ENCODE measurements around the gene COG4.
"Not testable (repeated sequence)": the region's sequence is repeated elsewhere in the genome, so short reads cannot be mapped to it uniquely, and the experiment has no call there.

Gene COG4

DNA sequence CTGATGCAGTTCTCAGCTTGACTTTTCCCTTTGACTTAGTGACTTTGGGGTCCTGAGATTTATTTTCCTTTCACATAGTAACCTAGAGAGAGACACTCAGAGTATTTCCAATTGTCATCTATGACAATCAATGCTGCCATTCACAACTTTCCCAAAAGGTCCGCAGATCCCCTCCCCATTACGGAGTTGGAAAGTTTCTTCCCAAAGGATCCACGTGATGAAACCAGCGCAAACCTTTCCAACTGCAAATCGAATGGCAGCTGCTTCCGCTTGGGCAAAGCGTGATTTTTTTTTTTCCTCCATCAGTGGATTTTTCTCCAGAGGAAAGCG, 69.5 kb downstream of the COG4 start:
- no peak for DNase-seq

DNA sequence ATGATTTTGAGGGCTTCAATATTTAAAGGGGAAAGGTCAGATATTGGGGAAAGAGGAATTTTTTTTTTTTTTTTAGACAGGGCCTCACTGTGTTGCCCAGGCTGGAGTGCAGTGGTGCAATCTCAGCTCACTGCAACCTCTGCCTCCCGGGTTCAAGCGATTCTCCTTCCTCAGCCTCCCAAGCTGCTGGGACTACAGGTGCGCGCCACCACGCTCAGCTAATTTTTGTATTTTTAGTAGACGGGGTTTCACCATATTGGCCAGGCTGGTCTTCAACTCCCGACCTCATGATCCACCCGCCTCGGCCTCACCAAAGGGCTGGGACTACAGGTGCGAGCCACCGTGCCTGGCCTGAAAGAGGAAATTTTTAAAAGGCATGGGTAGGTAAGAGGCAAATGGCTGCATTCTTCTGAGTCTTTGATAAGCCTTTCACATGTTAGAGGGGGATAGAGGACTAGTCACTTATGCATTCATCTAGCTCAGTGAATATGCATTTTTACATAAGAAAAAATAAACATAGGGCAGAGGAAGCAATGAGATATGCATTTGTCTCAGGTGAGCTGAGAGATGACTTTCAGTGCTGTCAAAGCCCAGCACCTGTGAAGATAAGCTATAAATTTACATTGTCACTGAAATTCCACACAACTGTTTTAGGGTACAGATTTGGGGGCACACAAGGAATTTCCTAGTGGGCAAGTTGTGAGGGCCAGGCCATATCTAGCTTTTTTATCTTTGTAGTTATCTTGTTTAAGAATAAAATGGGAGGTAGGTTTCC, 70.0 kb downstream of the COG4 start:
- no peak for DNase-seq

DNA sequence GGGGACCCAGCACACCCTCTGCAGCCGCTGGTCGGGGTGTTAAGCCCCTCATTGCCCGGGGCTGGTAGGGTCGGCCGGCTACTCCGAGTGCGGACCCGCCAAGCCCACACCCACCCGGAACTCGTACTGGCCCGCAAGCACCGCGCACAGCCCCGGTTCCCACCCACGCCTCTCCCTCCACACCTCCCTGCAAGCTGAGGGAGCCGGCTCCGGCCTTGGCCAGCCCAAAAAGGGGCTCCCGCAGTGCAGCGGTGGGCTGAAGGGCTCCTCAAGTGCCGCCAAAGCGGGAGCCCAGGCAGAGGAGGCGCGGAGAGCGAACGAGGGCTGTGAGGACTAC, 72.4 kb downstream of the COG4 start:
- not testable (repeated sequence) for DNase-seq

DNA sequence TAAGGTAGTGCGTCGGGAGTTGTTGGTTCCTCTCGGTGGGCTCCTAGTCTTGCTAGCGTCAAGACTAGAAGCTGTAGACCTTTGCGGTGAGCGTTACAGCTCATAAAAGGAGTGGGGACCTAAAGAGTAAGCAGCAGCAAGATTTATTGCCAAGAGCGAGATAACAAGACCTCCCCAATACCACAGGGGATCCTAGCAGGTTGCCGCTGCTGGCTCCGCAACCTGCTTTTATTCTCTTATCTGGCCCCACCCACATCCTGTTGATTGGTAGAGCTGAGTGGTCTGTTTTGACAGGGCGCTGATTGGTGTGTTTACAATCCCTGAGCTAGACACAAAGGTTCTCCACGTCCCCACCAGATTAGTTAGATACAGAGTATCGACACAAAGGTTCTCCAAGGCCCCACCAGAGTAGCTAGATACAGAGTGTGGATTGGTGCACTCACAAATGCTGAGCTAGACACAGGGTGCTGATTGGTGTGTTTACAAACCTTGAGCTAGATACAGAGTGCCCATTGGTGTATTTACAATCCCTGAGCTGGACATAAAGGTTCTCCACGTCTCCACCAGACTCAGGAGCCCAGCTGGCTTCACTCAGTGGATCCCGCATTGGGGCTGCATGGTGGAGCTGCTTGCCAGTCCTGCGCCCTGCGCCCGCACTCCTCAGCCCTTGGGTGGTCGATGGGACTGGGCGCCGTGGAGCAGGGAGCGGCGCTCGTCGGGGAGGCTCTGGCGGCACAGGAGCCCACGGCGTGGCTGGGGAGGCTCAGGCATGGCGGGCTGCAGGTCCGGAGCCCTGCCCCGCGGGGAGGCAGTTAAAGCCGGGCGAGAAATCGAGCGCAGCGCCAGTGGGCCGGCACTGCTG, 73.0 kb downstream of the COG4 start:
- not testable (repeated sequence) for DNase-seq

DNA sequence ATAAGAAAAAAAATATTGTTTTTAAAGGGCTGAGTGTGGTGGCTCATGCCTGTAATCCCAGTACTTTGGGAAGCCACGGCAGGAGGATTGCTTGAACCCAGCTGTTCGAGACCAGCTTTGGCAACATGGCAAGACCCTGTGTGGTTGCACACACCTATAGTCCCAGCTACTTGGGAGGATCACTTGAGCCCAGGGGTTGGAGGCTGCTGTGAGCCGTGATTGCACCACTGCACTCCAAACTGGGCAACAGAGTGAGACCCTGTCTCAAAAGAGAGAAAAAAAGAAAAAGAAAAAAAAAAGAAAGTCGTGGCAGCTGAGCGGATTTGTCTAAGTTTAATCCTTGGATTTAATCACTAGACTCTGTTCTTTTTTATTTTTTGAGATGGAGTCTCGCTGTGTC, 75.3 kb downstream of the COG4 start:
- no peak for DNase-seq

DNA sequence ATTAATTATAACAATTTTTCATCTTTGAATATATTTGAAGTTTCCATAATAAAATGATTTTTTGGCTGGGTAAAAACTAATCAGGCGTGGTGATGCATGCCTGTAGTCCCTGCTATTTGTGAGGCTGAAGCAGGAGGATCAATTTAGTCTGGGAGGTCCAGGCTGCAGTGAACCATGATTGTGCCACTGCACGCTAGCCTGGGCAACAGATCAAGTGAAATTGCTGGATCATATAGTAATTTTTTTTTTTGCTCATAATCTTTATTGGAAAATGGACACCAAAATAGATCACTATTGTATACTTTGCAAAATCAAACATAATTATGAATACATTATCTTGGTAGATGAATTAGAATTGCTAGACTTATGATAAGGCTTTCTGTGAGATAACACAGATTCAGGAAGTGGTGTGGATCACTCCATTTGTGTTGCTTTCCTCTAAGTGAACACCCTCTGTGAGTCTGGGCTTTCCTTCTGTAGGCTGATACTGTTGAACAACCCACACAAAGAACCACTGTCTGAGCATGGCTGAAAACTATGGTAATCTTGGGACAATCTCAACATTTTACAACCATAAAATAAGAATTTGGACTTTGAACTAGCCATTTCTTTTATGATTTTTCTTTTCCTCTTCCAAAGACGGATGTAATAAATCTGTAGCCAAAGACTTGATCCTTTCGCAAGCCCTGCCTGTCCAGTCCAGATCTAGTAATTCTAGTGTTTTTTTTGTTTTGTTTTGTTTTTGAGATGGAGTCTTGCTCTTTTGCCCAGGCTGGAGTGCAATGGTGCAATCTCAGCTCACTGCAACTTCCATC, 78.9 kb downstream of the COG4 start:
- DNase-seq, result no peak

DNA sequence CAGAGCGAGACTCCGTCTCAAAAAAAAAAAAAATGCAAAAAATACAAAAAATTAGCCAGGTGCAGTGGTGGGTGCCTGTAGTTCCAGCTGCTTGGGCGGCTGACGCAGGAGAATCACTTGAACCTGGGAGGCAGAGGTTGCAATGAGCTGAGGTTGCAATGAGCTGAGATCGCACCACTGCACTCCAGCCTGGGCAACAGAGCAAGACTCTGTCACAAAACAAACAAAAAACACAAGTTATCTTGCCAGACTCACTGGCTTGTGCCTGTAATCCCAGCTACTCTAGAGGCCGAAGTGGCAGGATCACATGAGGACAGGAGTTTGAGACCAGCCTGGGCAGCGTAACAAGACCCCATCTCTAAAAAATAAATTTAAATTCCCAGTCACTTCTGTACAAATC, 81.0 kb downstream of the COG4 start:
- DNase-seq, result no peak

DNA sequence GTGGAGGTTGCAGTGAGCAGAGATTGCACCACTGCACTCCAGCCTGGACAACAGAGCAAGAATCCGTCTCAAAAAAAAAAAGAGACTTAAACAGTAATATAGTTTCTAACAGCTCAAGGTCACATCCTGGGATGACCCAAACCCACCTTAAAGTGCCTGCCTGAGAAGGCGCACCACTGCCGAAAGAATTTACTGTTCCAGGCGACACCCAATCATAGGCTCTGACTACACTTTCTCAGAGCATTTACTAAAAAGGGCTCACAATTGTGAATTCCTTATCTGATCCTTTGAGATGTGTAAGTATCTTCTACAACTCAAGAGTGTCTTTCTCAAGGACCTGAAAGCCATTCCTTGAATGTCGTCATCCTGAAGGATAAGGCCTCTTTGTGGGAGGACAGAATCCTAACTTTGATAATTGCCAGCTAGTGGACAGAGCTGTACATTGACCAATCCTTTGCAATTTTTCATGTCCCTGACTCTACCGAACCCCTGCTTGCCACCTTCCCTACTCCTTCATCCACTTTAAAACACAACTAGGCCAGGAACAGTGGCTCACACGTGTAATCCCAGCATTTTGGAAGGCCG, 81.9 kb downstream of the COG4 start:
- no peak for DNase-seq

DNA sequence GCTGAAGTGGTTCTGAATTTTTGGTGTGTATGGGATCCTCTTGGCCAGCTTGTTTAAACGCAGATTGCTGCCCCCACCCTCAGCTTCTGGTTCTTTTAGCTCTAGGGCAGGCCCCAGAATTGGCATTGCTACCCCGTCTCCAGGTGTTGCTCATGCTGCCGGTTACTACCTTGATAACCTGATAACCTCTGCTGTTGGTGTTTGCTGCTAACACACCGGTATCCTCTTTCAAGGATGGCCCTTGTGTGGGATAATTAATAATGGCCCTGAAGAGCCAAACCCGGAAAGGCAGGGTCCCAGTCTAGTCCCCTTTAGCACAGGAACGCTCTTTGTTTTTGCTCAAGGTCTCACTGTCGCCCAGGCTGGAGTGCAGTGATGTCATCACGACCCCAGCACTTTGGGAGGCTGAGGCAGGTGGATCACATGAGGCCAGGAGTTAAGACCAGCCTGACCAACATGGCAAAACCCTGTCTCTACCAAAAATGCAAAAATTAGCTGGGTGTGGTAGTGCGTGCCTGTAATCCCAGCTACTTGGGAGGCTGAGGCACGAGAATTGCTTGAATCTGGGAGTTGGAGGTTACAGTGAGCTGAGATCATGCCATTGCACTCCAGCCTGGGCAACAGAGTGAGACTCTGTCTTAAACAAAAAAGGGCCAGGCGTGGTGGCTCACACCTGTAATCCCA, 83.2 kb downstream of the COG4 start:
- no peak for DNase-seq

DNA sequence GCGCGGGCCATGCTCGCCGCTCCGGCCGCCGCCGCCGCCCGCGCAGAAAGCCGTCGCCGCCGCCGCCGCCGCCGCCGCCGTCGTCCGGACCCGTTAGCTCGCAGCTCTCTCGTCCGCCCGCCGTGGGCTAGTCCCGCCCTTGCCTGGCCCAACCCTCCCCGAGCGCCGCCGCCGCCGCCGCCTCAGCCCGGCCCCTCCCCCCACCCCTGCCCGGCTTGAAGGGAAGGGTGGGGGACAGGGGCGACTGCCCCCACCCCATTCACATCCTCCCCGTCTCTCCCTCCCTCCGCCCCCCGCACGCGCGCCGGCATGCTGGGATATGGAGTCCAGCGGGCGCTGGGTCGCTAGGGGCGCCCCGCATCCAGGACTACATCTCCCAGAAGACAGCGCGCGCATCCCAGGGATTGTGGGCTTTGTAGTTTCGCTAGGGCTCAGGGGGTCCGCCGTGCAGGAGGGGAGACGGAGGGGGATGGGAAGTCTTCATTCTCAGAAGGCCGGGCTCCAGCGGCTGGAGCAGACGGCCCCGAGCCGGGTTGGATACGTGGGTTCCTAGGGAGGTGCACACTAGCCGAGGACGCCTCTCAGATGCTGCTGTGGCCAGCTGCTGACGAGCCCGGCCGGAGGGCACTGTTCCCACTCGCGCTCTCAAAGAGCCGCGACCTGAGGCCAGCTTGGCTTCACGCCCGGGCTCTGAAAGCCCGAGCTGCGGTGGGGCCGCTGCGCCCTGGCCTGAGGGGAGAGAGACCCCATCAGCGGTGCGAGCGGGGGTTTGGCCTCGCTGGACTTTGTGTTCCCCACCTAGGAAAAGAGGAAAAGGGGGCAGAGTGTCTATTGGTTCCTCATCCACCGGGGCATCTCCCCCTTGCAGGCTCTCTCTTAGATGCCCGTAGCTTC, 84.1 kb downstream of the COG4 start, which contains the start of gene ST3GAL2:
ST3GAL2 (minus strand) TSS at position 132 of the 894 bp plus-strand sequence. CDS start 40,570 bp downstream, outside the sequence.
- no peak for DNase-seq

DNA sequence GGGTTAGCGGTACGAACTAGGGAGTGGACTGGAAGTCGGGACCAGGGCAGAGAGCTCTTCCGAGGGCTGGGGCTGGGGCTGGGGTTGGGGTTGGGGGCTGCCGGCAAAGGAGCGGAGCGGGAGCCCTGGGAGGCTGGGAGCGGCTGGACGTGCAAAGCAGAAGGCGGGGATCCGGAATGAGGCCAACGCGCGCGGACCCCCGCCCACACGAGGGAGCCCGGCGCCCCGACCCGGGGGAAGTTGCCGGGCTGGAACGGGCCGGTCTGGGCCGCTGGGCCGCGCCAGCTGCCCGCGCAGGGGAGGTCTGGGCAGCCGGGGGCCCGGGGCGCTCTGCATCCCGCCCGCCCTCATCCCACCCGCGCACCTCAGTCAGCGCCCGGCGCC, 84.8 kb downstream of the COG4 start:
- no peak for DNase-seq

DNA sequence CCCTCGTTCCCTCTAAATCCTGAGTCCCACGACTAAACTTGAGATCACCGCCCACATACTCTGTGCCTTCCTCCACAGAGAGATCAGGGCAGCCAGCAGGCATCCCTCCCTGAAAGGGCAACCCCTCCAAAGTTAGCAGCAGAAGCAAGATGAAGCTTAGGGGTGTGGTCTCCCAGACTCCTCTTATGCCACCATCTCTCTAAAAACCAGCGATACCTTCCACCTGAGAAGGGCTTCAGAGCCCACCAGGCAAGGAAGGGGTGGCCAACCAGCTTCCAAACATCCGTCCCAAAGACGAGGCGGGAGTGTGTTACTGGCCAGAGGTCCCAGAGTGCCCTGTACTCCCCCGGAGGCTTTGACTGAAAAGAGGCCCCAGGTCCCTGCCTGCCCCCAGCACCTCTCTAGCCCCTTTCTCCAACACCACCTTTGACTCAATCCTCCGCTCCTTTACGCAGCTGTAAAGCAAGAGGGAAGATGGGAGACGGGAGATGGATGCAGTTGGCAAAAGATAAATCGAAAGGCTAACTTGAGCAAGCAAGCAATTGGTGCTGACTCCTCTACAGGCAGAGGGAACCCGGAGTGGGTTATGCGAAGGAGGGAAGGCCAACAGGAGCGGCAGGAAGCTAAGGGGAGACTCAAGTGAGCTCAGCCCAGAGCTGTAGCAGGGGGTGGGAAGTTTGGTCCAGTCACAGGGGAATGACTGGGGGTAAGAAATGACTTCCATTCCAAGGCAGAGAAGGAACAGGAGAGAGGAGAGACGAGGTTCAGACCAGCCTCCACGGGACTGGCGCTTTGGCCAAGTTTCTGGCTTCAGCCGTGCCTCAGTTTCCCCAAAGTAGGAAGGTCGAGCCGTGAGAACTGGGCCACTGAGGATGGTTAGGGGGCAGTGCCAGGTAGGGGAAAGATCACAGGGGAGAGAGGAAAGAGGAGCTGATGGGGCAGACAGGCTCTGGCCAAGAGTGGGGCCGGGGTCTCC, 85.5 kb downstream of the COG4 start:
- no peak for DNase-seq

DNA sequence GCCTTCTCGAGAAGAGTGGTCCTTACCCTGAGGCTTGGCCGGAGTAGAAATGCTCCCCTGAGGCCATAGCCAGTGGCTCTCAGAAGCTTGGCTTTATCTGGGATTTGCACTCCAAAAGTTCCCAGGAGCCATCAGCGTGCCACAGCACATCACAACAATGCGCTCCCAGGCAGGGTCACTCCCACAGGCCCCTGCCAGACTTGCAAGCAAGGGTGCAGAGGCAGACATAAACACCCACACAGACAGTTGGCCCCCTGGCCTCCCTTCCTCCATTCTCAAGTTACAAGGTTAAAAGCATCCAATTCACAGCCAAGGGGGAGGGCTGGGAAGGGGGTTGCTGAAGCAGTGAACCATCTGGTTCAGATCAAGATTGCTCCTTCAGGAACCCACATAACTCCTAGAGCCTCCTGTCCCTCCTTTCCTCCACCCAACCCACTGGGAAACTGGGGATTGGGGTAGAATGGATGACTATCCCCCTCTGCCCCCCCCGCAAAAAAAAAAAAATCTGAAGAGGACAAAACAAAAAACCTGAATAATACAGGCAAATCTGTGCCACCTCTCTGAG, 86.3 kb downstream of the COG4 start:
- no peak for DNase-seq

DNA sequence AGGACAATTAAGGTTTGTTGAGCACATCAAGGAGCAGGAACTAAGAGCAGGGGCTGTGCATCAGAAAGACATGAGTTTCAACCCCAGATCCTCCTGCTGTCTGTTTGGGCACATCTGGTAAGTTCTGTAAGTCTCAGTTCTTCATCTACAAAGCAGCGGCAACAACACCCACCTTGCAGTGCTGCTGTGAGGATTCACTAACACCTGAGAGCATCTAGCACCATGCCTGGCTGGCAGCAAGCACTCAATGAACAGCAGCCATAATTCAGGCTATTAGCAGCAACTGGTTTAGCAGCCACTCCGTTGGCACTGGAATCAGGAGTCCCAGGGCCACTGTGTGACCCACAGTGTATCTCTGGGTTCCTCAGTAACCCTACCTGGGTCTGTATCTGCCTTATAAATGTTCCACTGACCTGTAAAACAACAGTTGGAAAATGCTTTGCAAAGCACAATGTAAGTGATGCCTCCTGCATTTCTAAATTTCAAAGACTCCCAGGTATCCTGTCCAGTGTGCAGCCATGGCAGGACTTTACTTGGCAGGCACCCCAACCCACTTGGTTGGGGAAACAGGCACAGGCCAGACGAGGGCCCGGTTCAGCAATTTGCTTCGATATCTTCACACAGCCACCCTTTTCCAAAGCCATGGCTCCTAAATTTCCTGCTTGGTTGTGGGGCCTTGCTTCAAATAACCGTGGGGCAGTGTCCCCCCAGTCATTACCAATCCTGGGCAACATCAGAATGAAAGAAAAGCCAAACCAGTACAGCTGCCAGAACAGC, 88.7 kb downstream of the COG4 start:
- DNase-seq, result no peak

DNA sequence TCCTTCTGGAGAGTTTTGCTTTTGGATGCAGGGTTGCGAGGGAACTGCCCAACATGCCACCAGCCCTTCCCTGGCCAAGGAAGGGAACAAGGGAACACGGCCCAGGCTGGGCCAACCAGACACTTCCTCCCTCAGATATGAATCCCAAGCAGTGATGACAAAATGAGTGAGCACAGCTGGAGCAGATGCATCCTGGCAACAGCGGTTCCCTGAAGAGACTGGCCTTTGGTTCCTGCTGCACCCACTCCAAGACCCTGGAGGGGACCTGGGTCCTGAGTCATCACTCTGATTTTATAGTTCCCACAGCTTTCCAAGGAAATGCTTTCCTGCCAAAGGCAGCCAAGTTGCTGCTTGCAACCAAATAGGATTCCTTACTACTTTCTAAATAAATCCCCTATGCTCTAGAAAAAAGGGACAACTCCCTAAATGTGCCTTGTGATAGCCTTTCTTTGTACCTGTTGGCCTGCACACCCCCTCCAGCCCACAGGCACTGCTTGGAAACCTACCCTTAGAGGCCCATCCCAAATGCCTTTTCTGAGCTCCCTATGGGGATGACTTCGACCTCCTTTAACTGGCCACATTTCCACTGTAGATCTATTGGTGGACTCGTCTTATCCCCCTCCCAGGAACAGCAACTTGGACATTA, 89.8 kb downstream of the COG4 start:
- no peak for DNase-seq

DNA sequence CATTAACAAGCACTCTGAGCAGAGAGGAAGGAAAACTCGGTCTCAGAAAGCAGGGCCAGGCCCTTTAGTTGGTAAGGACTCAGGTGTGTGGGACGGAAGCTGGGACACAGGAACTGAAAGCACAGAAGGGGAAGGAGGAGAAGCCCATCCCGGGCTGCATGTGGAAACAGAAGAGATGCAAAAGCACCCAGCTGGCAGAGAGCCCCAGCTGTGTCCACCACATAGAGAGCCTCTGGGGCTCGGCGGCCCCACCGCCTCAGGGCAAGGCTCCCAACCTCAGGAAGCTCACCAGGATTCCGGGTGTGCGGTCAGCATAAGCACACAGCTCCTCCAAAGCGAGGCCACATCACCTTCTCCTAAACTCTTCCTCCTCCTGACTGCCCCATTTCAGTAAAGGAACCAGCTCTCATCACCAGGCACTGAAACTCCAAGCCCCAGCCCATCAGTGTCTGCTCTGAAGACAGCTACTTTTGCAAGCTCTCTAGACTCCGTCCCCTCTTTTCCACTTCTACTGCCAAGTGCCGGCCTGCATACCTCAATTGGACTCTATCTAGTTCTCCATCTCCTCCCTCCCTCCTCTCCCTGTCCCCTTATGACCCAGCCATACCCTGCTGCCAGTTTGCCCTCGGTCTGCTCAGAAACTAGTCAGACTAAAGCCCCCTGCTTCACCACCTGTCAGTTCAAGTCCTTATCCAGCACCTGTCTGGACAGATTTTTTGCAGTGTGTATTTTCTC, 90.5 kb downstream of the COG4 start:
- DNase-seq, result no peak

DNA sequence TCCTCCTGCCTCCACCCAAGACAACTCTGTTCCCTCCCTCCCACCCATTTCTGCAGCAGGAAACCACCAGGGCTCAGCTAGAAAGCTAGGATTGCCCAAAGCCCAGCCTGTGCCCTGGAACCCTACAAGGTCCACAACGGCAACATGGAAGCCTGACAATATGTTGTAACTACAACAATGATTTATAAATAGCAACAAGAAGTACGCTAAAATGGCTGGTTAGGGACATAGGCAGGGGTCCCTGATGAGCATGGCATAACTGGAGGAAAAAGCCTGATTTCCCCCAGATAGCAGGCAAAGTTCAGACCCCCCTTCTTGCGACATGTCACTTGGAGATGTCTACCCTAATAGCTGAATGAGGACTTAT, 91.0 kb downstream of the COG4 start:
- no peak for DNase-seq

Data from cortex of kidney (tissue), 1 donor.